RWPE1 (cell line): ENCODE measurements around the gene RAB30.

Experiments
- CTCF ChIA-PET: fragments of 350-600 bp; sonication (Branson Sonifier 250); formaldehyde crosslinking; extraction: SDS; loops from one replicate; lab custom pipeline; 2021; lab: Yijun Ruan, JAX
- POLR2A ChIA-PET: fragments of 400-600 bp; formaldehyde crosslinking; extraction: SDS; loops from one replicate; lab custom pipeline; 2020; ENCODE audit warnings: antibody characterized with exemption; ENCODE audit not compliant: low non-redundant PET; lab: Yijun Ruan, JAX
- DNase-seq: peaks from one replicate; pipeline ENCODE4 v3.0.0; 2012; ENCODE audit warnings: low spot score
- H3K27ac ChIP-seq: fragments of 450-650 bp; 2 replicates; pipeline ENCODE4 v1.5.1; 2017
- CTCF ChIP-seq: fragments of 450-650 bp; conservative IDR thresholded peaks from 2 replicates; pipeline ENCODE4 v1.5.1; 2017; ENCODE audit warnings: low read depth, mild to moderate bottlenecking

RAB30 gene

GRCh38 chr11:83057721-83058120 lies 14.0 kb downstream of the RAB30 start:
- no peak overlapping the region for H3K27ac ChIP-seq
- POLR2A ChIA-PET: no interaction called here
- DNase-seq: no peak
- CTCF ChIA-PET: interaction anchor here (0.6 kb wide), 1 partner anchor 94 kb away, joined by 3 read pairs; no protein-coding TSS in a partner anchor
- TF ChIP-seq CTCF: no peak

GRCh38 chr11:83056611-83057010 lies 15.1 kb downstream of the RAB30 start:
- H3K27ac ChIP-seq: no peak overlapping the region

GRCh38 chr11:83056204-83056603 lies 15.5 kb downstream of the RAB30 start:
- TF ChIP-seq CTCF: no peak
- no peak for DNase-seq
- POLR2A ChIA-PET: no interaction called here
- CTCF ChIA-PET: interaction anchor here (0.7 kb wide), 1 partner anchor 226 kb away, joined by 3 read pairs; no protein-coding TSS in a partner anchor
- no peak overlapping the region for H3K27ac ChIP-seq

More at GRCh38 chr11:83056611-83057010, 15.1 kb downstream of the RAB30 start:
- no peak for TF ChIP-seq CTCF
- CTCF ChIA-PET: interaction anchor here (0.7 kb wide), 1 partner anchor 225 kb away, joined by 3 read pairs; no protein-coding TSS in a partner anchor
- POLR2A ChIA-PET: no interaction called here
- DNase-seq: no peak

- DNase-seq: peak; percentile 38
- POLR2A ChIA-PET: no interaction called here
- TF ChIP-seq CTCF: no peak
- no peak overlapping the region for H3K27ac ChIP-seq
- CTCF ChIA-PET: no interaction called here
Measured at GRCh38 chr11:83054904-83055380, 16.8 kb downstream of the RAB30 start.

GRCh38 chr11:83054001-83054400 lies 17.7 kb downstream of the RAB30 start:
- ChIA-PET CTCF (no interaction called here), POLR2A (no interaction called here)
- no peak for DNase-seq
- no peak for TF ChIP-seq CTCF
- no peak overlapping the region for H3K27ac ChIP-seq

- POLR2A ChIA-PET: no interaction called here
- CTCF ChIA-PET: interaction anchor here (0.5 kb wide), 1 partner anchor 44 kb away, joined by 3 read pairs; no protein-coding TSS in a partner anchor
- no peak for TF ChIP-seq CTCF
- DNase-seq: peak; percentile 90
- peak overlapping the region; percentile 94 for H3K27ac ChIP-seq
Measured at GRCh38 chr11:83051760-83052671, 19.7 kb downstream of the RAB30 start.
